HG03103 (cell line): ENCODE results near the gene AGPS.
A peak's percentile ranks its signal among the peaks of the same experiment; 100 is the strongest.
"Not testable (repeated sequence)": the region's sequence is repeated elsewhere in the genome, so short reads cannot be mapped to it uniquely, and the experiment has no call there.

Experiments
- ATAC-seq: cut with Tn5 transposase; IDR thresholded peaks from one replicate; pipeline ENCODE4 v1.9.1; 2021; ENCODE audit warnings: low read depth; ENCODE audit not compliant: unreplicated experiment

The AGPS gene

DNA sequence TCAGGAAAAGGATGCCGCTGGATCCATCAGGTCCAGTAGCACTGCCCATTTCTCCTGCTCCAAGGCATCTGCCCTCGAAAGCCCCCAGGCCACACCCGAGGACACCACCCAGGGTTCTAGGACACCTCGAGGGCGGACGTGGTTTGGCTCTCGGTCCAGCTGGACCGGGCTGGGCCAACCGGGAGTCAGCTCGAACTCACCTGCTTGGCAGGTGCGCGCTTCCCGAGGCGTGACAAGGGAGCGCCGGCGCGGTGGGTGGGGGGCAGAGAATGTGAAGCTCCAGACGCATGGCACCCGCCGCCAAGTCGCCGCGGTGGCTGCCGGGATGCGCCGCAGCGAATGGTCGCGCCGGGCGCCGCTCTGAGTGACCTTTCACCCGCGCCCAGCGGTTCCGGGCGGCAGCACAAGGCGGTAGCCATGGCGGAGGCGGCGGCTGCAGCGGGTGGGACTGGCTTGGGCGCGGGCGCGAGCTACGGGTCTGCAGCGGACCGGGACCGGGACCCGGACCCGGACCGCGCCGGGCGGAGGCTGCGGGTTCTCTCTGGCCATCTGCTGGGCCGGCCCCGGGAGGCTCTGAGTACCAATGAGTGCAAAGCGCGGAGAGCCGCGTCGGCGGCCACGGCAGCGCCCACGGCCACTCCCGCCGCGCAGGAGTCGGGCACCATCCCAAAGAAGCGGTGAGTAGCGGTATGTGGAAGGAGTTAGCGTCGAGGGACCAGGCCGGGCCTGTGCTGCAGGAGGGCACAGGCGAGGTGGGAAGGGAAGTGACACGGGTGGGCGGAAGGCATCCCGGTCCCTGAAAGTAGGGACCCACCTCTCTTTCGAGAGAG is at the start of gene AGPS:
TSS of gene AGPS (plus strand) at position 401 of the 830 bp plus-strand sequence. CDS start at position 418, 17 bp downstream.
- ATAC-seq, result peak; percentile 83

DNA sequence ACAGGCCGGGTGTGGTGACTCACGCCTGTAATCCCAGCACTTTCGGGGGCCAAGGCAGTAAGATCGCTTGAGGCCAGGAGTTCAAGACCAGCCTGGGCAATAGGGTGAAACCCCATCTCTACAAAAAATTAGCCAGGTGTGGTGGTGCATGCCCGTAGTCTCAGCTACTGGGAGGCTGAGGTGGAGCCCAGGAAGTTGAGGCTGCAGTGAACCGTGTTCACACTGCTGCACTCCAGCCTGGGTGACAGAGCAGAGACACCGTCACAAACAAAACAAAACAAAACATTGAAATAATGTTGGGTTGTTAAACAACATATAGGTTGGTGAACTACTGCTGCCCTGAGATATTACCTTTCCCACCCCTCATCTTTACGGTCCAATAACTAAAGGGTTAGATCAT is 48.8 kb upstream of the AGPS start:
- no peak for ATAC-seq

GRCh38 chr2:177344316-177344715 is 48.3 kb upstream of the AGPS start:
- ATAC-seq, result no peak

GRCh38 chr2:177346192-177346591 is 46.4 kb upstream of the AGPS start:
- ATAC-seq, result no peak

GRCh38 chr2:177347570-177347969 is 45.0 kb upstream of the AGPS start:
- ATAC-seq, result no peak

DNA sequence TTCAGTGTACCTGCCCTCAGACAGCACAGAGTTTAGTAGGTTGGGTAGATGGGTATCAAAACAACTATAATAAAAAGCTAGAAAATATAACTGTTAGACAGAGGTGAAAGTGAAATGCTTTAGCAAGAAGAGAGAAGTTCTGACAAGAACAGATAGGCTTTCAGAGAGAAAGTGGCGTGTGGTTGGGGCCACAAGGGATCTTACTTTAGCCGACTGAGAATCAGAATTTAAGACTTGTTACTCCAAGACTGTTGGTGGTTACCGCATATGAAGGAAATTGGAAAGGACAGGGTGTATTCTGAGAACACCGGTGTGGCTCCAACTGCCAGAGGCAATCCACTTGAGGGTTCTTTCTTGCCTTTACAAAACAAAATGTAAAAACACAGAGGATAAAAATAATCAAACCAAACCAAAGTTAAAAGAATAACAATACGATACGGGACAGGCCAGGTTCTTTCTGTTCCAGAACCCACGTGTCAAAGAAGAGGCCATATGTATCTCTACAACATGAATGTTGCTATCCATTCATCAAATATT is 44.4 kb upstream of the AGPS start:
- no peak for ATAC-seq

- no peak for ATAC-seq
Measured at GRCh38 chr2:177348733-177349693, 43.6 kb upstream of the AGPS start.

GRCh38 chr2:177350624-177351023 is 41.9 kb upstream of the AGPS start:
- not testable (repeated sequence) for ATAC-seq

- ATAC-seq, result not testable (repeated sequence)
Measured at GRCh38 chr2:177351121-177351520, 41.5 kb upstream of the AGPS start.

GRCh38 chr2:177352441-177353186 is 40.0 kb upstream of the AGPS start:
- ATAC-seq, result no peak

DNA sequence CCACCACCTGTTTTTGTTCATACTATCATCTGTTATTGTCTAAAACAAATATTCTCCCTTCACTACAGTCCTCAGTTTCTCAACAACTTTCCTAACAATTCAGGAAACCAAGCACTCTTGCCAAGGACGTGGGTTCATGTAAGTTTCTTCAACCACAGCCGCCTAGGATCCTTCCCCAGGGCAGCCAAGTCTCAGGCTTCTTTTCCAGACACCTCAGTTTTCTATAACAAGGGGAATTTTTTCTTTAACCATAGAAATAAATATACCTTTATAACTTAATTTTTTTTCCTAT is 39.4 kb upstream of the AGPS start:
- no peak for ATAC-seq

- not testable (repeated sequence) for ATAC-seq
Measured at GRCh38 chr2:177354541-177354940, 38.0 kb upstream of the AGPS start.

DNA sequence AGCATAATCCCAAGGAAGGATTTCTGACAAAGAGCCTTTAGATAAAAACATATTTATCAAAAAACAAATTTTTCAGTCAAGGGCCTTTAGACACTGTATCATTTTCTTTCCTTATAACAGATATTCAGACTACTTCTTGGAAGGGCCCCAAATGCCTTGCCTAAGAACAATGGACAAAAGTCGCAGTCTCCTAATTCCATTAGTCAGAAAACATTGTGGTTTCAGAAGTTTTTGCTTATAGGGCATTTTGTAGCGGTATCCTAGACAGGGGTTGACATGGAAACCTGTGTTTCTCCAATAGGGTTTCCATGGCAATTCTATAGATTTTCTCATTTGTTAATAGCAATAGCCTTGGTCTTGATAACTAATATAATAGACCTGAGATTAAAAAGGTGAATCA is 36.7 kb upstream of the AGPS start:
- ATAC-seq, result no peak

DNA sequence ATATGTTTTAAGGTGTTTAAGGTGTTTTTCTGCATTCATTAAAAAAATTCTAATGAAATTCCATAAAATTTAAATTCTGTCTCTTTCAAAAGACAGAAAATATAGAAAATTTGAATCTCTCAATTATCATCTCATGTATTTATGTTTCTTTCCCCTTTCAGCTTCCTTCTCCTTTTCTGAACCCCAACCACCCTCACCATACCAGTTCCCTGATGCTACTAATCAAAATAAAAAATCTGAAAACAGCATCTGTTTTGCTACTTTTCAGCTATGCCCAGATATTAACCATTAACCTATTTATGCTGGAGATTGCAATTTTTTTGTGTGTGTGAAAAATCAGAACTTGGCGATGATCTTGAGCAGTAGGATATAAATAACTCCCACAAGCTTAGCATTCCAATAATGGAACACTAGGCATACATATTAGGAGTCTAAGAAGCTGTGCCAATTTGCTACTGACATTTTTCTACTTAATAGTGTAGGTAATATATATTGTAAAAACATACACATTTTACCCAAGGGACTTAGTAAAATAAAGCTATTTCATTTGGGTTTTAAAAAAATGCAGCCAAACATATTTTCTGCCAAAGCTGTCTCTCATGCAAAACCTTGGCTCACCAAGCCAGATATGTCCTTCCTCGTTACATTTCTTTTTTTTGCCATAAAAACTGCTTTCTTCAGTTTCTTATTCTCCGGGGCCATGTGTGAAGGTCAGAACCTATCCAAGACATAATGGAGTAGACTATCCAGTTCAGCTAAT is 32.6 kb upstream of the AGPS start:
- no peak for ATAC-seq

DNA sequence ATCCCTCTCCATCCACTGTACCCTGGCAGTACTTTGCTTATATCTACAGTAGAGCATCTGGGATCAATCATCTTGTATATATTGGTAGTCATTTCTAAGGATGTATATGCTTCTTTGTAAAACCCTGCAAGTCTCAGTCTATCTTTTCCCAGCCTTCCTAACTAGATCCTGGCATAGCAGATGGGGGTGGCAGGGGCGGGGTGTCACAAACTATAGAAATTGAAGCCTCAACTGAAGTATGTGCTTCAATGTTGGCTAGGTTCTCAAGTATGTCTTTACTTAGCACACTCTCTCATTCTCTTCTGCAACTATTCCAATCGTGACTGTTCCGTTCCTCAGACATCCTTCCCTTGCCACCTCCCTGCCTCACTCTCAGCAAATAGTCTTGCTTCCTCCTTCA is 30.1 kb upstream of the AGPS start:
- no peak for ATAC-seq

DNA sequence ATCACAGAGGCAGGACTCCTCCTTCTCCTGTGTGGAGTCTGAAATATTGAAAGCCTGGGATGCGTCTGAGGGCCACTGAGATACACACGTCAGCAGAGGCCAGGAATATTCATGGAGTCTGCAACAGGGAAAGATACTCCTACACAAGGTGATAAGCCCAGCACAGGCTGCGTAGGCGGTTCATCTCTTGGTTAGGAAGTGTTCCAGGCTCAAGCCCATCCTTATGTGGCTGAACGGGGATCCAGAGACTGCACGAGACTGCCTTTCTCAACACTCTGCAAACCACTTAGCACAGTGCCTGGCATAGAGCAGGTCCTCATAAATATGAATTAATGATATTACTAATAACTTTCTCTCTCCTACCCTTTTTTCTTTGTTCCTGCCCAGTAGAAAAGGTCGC is 29.2 kb upstream of the AGPS start:
- no peak for ATAC-seq

DNA sequence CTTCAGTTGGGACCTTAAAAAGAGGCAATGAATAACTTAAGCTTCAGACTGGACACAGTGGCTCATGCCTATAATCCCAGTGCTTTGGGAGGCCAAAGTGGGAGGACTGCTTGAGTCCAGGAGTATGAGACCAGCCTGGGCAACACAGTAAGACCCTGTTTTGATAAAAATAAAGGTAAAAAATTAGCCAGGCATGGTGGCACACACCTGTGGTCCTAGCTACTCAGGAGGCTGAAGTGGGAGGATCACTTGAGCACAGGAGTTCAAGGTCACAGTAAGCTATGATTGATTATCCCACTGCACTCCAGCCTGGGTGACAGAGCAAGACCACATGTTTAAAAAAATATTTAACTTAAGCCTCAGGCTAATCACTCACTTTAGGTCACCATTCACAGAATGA is 26.8 kb upstream of the AGPS start:
- not testable (repeated sequence) for ATAC-seq

GRCh38 chr2:177368023-177368422 is 24.6 kb upstream of the AGPS start:
- ATAC-seq, result not testable (repeated sequence)

DNA sequence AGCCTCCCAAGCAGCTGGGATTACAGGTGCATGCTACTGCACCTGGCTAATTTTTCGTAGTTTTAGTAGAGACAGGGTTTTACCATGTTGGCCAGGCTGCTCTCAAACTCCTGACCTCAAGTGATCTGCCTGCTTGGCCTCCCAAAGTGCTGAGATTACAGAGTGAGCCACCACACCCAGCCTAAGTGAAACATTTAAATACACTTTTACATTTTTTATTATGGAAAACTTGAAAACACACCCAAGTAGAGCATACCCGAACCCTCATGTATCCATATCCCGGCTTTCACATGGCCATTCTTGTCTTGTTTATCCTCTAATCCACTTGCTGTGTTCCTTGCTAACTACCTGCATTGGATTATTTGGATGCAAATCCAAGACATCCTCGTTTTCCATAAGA is 13.2 kb upstream of the AGPS start:
- ATAC-seq, result no peak

DNA sequence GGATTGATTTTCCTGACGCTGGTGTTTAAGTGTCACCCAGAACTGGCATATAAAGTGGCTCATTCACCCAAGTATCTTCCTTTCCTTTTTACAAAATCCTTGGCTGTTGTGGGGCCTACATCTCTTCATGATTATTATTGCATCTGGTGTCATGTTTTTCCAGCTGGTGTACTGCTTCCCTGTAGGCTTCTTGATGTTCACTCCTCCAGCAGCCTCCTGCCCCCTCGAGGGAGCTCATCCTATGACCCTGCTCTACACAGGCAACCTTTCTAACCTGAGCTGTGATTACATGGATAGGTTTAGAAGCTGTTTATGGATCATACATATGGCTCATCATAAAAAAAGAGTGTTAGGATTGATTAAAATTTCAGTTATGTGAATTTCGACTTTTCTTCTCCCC is 12.4 kb upstream of the AGPS start:
- ATAC-seq, result no peak
